IPS-15b (cell line): ENCODE data around the gene SMCR8.
A peak's percentile ranks its signal among the peaks of the same experiment; 100 is the strongest.
"Not testable (repeated sequence)": the region's sequence is repeated elsewhere in the genome, so short reads cannot be mapped to it uniquely, and the experiment has no call there.

Experiments used
- H3K27me3 ChIP-seq: one replicate; pipeline ENCODE4 v1.6.1; 2013; ENCODE audit warnings: low read length; ENCODE audit not compliant: control insufficient read depth, insufficient read depth
- H3K36me3 ChIP-seq: one replicate; pipeline ENCODE4 v1.6.1; 2013; ENCODE audit warnings: low read length; ENCODE audit not compliant: control insufficient read depth, insufficient read depth
- H3K4me1 ChIP-seq: one replicate; pipeline ENCODE4 v1.6.1; 2013; ENCODE audit warnings: mild to moderate bottlenecking, low read length; ENCODE audit not compliant: control insufficient read depth, insufficient read depth
- H3K4me3 ChIP-seq: one replicate; pipeline ENCODE4 v1.5.1; 2013; ENCODE audit warnings: low read depth, low read length
- H3K9ac ChIP-seq: one replicate; pipeline ENCODE4 v1.6.1; 2013; ENCODE audit warnings: low read depth, mild to moderate bottlenecking, low read length
- H3K9me3 ChIP-seq: one replicate; pipeline ENCODE4 v1.6.1; 2013; ENCODE audit warnings: mild to moderate bottlenecking, low read length; ENCODE audit not compliant: control insufficient read depth, insufficient read depth

The SMCR8 gene

GRCh38 chr17:18332909-18333489, 17.9 kb downstream of the SMCR8 start:
- Histone ChIP-seq H3K27me3 (no peaks in the 10 kb centered on the region), H3K9ac (no peak overlapping the region), H3K4me1 (no peaks in the 10 kb centered on the region), H3K36me3 (peaks cover 46% of the 10 kb centered on the region), H3K9me3 (no peaks in the 10 kb centered on the region), H3K4me3 (no peak overlapping the region)

GRCh38 chr17:18338158-18338557, 23.1 kb downstream of the SMCR8 start:
- not testable (repeated sequence) for H3K4me3 ChIP-seq, H3K4me1 ChIP-seq, H3K9ac ChIP-seq, H3K9me3 ChIP-seq, H3K27me3 ChIP-seq
- peaks cover 45% of the 10 kb centered on the region for H3K36me3 ChIP-seq

- peaks cover 45% of the 10 kb centered on the region for H3K36me3 ChIP-seq
- H3K9me3 ChIP-seq, result no peaks in the 10 kb centered on the region
- no peak overlapping the region for H3K9ac ChIP-seq
- no peaks in the 10 kb centered on the region for H3K27me3 ChIP-seq
- H3K4me3 ChIP-seq, result no peak overlapping the region
- H3K4me1 ChIP-seq, result no peaks in the 10 kb centered on the region
Measured at GRCh38 chr17:18339933-18340332, 24.8 kb downstream of the SMCR8 start.

- Histone ChIP-seq H3K27me3 (no peaks in the 10 kb centered on the region), H3K36me3 (peaks cover 63% of the 10 kb centered on the region), H3K9me3 (no peaks in the 10 kb centered on the region), H3K4me1 (no peaks in the 10 kb centered on the region), H3K9ac (no peak overlapping the region), H3K4me3 (no peak overlapping the region)
Measured at GRCh38 chr17:18344021-18344420, 28.9 kb downstream of the SMCR8 start.

- no peak overlapping the region for H3K9ac ChIP-seq
- no peaks in the 10 kb centered on the region for H3K27me3 ChIP-seq
- no peaks in the 10 kb centered on the region for H3K9me3 ChIP-seq
- H3K4me3 ChIP-seq, result no peak overlapping the region
- H3K4me1 ChIP-seq, result no peaks in the 10 kb centered on the region
- H3K36me3 ChIP-seq, result peaks cover 16% of the 10 kb centered on the region
Measured at GRCh38 chr17:18353541-18353940, 38.4 kb downstream of the SMCR8 start.

- Histone ChIP-seq H3K36me3 (peaks cover 19% of the 10 kb centered on the region), H3K4me1 (no peaks in the 10 kb centered on the region), H3K9me3 (no peaks in the 10 kb centered on the region), H3K9ac (no peak overlapping the region), H3K27me3 (no peaks in the 10 kb centered on the region), H3K4me3 (no peak overlapping the region)
Measured at GRCh38 chr17:18356624-18357023, 41.5 kb downstream of the SMCR8 start.

- H3K27me3 ChIP-seq, result no peaks in the 10 kb centered on the region
Measured at GRCh38 chr17:18360518-18360917, 45.4 kb downstream of the SMCR8 start.

GRCh38 chr17:18361837-18362697, 47.0 kb downstream of the SMCR8 start:
- peaks cover 6% of the 10 kb centered on the region for H3K36me3 ChIP-seq
- H3K4me3 ChIP-seq, result peak overlapping the region; percentile 85
- peak overlapping the region; percentile 37 for H3K9ac ChIP-seq
- no peaks in the 10 kb centered on the region for H3K9me3 ChIP-seq
- no peaks in the 10 kb centered on the region for H3K27me3 ChIP-seq
- peaks cover 2% of the 10 kb centered on the region for H3K4me1 ChIP-seq

More at GRCh38 chr17:18360518-18360917, 45.4 kb downstream of the SMCR8 start:
- Histone ChIP-seq H3K4me1 (peaks cover 2% of the 10 kb centered on the region), H3K9me3 (no peaks in the 10 kb centered on the region), H3K9ac (no peak overlapping the region), H3K36me3 (peaks cover 6% of the 10 kb centered on the region), H3K4me3 (no peak overlapping the region)

GRCh38 chr17:18362698-18363100, 47.6 kb downstream of the SMCR8 start:
- Histone ChIP-seq H3K9ac (peak overlapping the region; percentile 76), H3K36me3 (peaks cover 6% of the 10 kb centered on the region), H3K9me3 (no peaks in the 10 kb centered on the region), H3K27me3 (no peaks in the 10 kb centered on the region), H3K4me1 (peaks cover 2% of the 10 kb centered on the region), H3K4me3 (peak overlapping the region; percentile 85)

GRCh38 chr17:18363101-18364049, 48.3 kb downstream of the SMCR8 start, which contains the start of gene SHMT1:
Gene SHMT1 (minus strand): TSS chr17:18363550. CDS start chr17:18355981, 7,569 bp downstream.
- Histone ChIP-seq H3K9ac (peak within 1 kb of the TSS; percentile 76), H3K4me1 (peaks cover 2% of the 10 kb centered on the region), H3K36me3 (peaks cover 6% of the 10 kb centered on the region), H3K4me3 (peak within 1 kb of the TSS; percentile 85), H3K27me3 (no peaks in the 10 kb centered on the region), H3K9me3 (no peaks in the 10 kb centered on the region)

- peaks cover 2% of the 10 kb centered on the region for H3K4me1 ChIP-seq
- no peaks in the 10 kb centered on the region for H3K9me3 ChIP-seq
- no peak overlapping the region for H3K9ac ChIP-seq
- no peaks in the 10 kb centered on the region for H3K27me3 ChIP-seq
- H3K36me3 ChIP-seq, result peaks cover 6% of the 10 kb centered on the region
- H3K4me3 ChIP-seq, result peak overlapping the region; percentile 45
Measured at GRCh38 chr17:18364166-18364565, 49.1 kb downstream of the SMCR8 start.
